CD4-positive, alpha-beta memory T cell (primary cell): ENCODE measurements around the gene MGAT1. TPM values are rescaled to one million over a fixed set of nuclear protein-coding genes. Genes with fewer than 3 reads are reported as not detected.
"Not testable (repeated sequence)": the region's sequence is repeated elsewhere in the genome, so short reads cannot be mapped to it uniquely, and the experiment has no call there.

Experiments used
- CTCF ChIA-PET: fragments of 350-600 bp; sonication (Branson Sonifier 250); formaldehyde crosslinking; loops from one replicate; lab custom pipeline; 2021; ENCODE audit warnings: inconsistent platforms; ENCODE audit not compliant: partially characterized antibody; lab: Charles Lee
- POLR2A ChIA-PET: fragments of 350-600 bp; sonication (Branson Sonifier 250); formaldehyde crosslinking; loops from one replicate; lab custom pipeline; 2021; ENCODE audit not compliant: partially characterized antibody; lab: Charles Lee
- DNase-seq, 5 donors: peaks; one replicate each; pipeline versions ENCODE4 v3.0.0 to v3.0.0-alpha.2; 2020 to 2022; ENCODE audit warnings: mixed read lengths in 1 of 5
- H3K27ac ChIP-seq: one replicate; pipeline ENCODE4 v1.7.0; 2013; ENCODE audit warnings: low read depth, low read length
- H3K27me3 ChIP-seq: 2 replicates; pipeline ENCODE4 v1.7.0; 2013; ENCODE audit warnings: mild to moderate bottlenecking, low read length, moderate library complexity; ENCODE audit not compliant: insufficient read depth
- H3K36me3 ChIP-seq: 2 replicates; pipeline ENCODE4 v1.7.0; 2013; ENCODE audit warnings: mild to moderate bottlenecking, low read length, moderate library complexity; ENCODE audit not compliant: insufficient read depth
- H3K4me1 ChIP-seq: 2 replicates; pipeline ENCODE4 v1.7.0; 2013; ENCODE audit warnings: mild to moderate bottlenecking, low read length, moderate library complexity; ENCODE audit not compliant: insufficient read depth
- H3K4me3 ChIP-seq, 2 donors: one replicate each; pipeline ENCODE4 v1.7.0; 2013; ENCODE audit warnings: low read length in 2 of 2, mild to moderate bottlenecking in 1 of 2
- H3K9me3 ChIP-seq, 2 donors: one replicate each; pipeline ENCODE4 v1.7.0; 2013; ENCODE audit warnings: low read length in 2 of 2, control low read depth in 1 of 2; ENCODE audit not compliant: control insufficient read depth in 1 of 2
- H3K27ac Mint-ChIP-seq, 7 donors: one replicate each; pipeline ENCODE4 v1.8.0; 2020 to 2021; ENCODE audit warnings: mixed read lengths in 7 of 7, mild to moderate bottlenecking in 6 of 7, inconsistent platforms in 3 of 7, moderate library complexity in 3 of 7
- H3K27me3 Mint-ChIP-seq, 2 donors: one replicate each; pipeline ENCODE4 v1.8.0; 2020 to 2021; ENCODE audit warnings: mixed read lengths in 2 of 2
- H3K36me3 Mint-ChIP-seq, 2 donors: one replicate each; pipeline ENCODE4 v1.8.0; 2020 to 2021; ENCODE audit warnings: mixed read lengths in 2 of 2, inconsistent platforms in 1 of 2, mild to moderate bottlenecking in 1 of 2
- H3K4me1 Mint-ChIP-seq, 4 donors: one replicate each; pipeline ENCODE4 v1.8.0; 2020 to 2021; ENCODE audit warnings: mixed read lengths in 4 of 4, mild to moderate bottlenecking in 1 of 4
- H3K4me3 Mint-ChIP-seq, 8 donors: one replicate each; pipeline ENCODE4 v1.8.0; 2020 to 2021; ENCODE audit warnings: mixed read lengths in 8 of 8, mild to moderate bottlenecking in 7 of 8, moderate library complexity in 6 of 8, inconsistent platforms in 3 of 8
- H3K9me3 Mint-ChIP-seq, 8 donors: one replicate each; pipeline ENCODE4 v1.8.0; 2020 to 2021; ENCODE audit warnings: mixed read lengths in 8 of 8, mild to moderate bottlenecking in 5 of 8, inconsistent platforms in 3 of 8, moderate library complexity in 1 of 8
- intact Hi-C: fragments of 100-400 bp; cut with micrococcal nuclease; formaldehyde crosslinking; loops from one replicate; pipeline ENCODE4 v1.15.1; 2023
- polyA plus RNA-seq, 2 donors: library from polyadenylated mRNA; unstranded; fragments of 300-500 nt; fragmentation: Illumina TruSeq; gene quantifications; one replicate each; pipeline ENCODE4 v1.2.3, GENCODE V29; 2021
- total RNA-seq, 2 experiments: library from RNA; stranded (reverse); gene quantifications; one replicate each; pipeline ENCODE4 v1.2.3, GENCODE V29; 2021

The MGAT1 gene
- total and polyA plus RNA-seq, 4 experiments from 2014 or later = 135 to 187 (median 168) TPM

GRCh38 chr5:180788651-180789410 is 13.8 kb downstream of the MGAT1 start:
- H3K27me3 Mint-ChIP-seq, H3K4me1 ChIP-seq, H3K27me3 ChIP-seq, H3K4me3 ChIP-seq, H3K27ac ChIP-seq, H3K4me3 Mint-ChIP-seq, intact Hi-C loops, H3K9me3 Mint-ChIP-seq, DNase-seq, H3K9me3 ChIP-seq: not testable (repeated sequence)
- H3K27ac Mint-ChIP-seq = peak overlapping the region in 2 of 7 donors; percentile 6 to 35
- H3K36me3 Mint-ChIP-seq = peaks cover 18 to 50% of the 10 kb centered on the region in 2 donors
- POLR2A ChIA-PET = interaction anchor here (1.0 to 1.7 kb wide), 3 partner anchors 14 to 21 kb away, joined by 3 to 7 read pairs (median 3); no protein-coding TSS in a partner anchor
- H3K4me1 Mint-ChIP-seq = peaks cover 15 to 37% (median 24%) of the 10 kb centered on the region in 4 donors
- CTCF ChIA-PET = interaction anchor here (0.8 to 1.9 kb wide), 3 partner anchors 10 to 80 kb away, joined by 3 to 4 read pairs (median 3); no protein-coding TSS in a partner anchor
- peaks cover 41% of the 10 kb centered on the region for H3K36me3 ChIP-seq

- intact Hi-C loops = no loop called here
- Mint-ChIP-seq H3K4me1 (peaks cover 11 to 29% (median 18%) of the 10 kb centered on the region in 4 donors), H3K36me3 (peaks cover 8 to 43% of the 10 kb centered on the region in 2 donors), H3K9me3 (no peaks in the 10 kb centered on the region), H3K27ac (peak overlapping the region in 4 of 7 donors; percentile 47 to 78 (median 65)), H3K4me3 (no peak overlapping the region), H3K27me3 (no peaks in the 10 kb centered on the region)
- H3K27ac ChIP-seq = no peak overlapping the region
- H3K4me3 ChIP-seq = no peak overlapping the region
- no peak for DNase-seq
- ChIA-PET CTCF (interaction anchor here (5.6 kb wide), 1 partner anchor 14 kb away, joined by 34 read pairs; the partner anchor contains the start of gene MGAT1), POLR2A (interaction anchor here (1.0 to 5.1 kb wide), 2 partner anchors 23 to 44 kb away, joined by 6 to 26 read pairs; no protein-coding TSS in a partner anchor)
- no peaks in the 10 kb centered on the region for H3K9me3 ChIP-seq
- no peaks in the 10 kb centered on the region for H3K27me3 ChIP-seq
- H3K4me1 ChIP-seq = peaks cover 3% of the 10 kb centered on the region
- H3K36me3 ChIP-seq = peaks cover 37% of the 10 kb centered on the region
Measured at GRCh38 chr5:180787711-180788431, 14.7 kb downstream of the MGAT1 start.

GRCh38 chr5:180786531-180787398 is 15.8 kb downstream of the MGAT1 start:
- no peaks in the 10 kb centered on the region for H3K27me3 ChIP-seq
- intact Hi-C loops = no loop called here

GRCh38 chr5:180785794-180786221 is 16.8 kb downstream of the MGAT1 start:
- CTCF ChIA-PET = interaction anchor here (0.9 to 5.6 kb wide), 6 partner anchors 9 to 83 kb away, joined by 3 to 34 read pairs (median 4); partner anchors contain the start of gene MGAT1
- intact Hi-C loops = loop anchor here (2.0 kb wide), 1 partner anchor 25 kb away; no protein-coding TSS in a partner anchor

More at GRCh38 chr5:180786531-180787398, 15.8 kb downstream of the MGAT1 start:
- Mint-ChIP-seq H3K36me3 (peaks cover 8 to 37% of the 10 kb centered on the region in 2 donors), H3K4me3 (no peak overlapping the region), H3K27ac (peak overlapping the region in 6 of 7 donors; percentile 13 to 77 (median 74)), H3K27me3 (no peaks in the 10 kb centered on the region), H3K4me1 (peaks cover 12 to 34% (median 22%) of the 10 kb centered on the region in 4 donors), H3K9me3 (no peaks in the 10 kb centered on the region)
- Histone ChIP-seq H3K36me3 (peaks cover 27% of the 10 kb centered on the region), H3K4me1 (peaks cover 8% of the 10 kb centered on the region), H3K27ac (no peak overlapping the region), H3K9me3 (no peaks in the 10 kb centered on the region), H3K4me3 (no peak overlapping the region)
- ChIA-PET CTCF (interaction anchor here (0.9 to 5.6 kb wide), 5 partner anchors 8 to 82 kb away, joined by 3 to 34 read pairs (median 5); partner anchors contain the start of gene MGAT1), POLR2A (interaction anchor here (0.7 to 5.1 kb wide), 6 partner anchors 15 to 48 kb away, joined by 3 to 26 read pairs (median 6); partner anchors contain the start of gene MGAT1)
- DNase-seq = no peak

GRCh38 chr5:180785121-180785781 is 17.4 kb downstream of the MGAT1 start:
- Histone ChIP-seq H3K9me3 (no peaks in the 10 kb centered on the region), H3K36me3 (peaks cover 13% of the 10 kb centered on the region), H3K27me3 (no peaks in the 10 kb centered on the region), H3K27ac (no peak overlapping the region), H3K4me1 (peaks cover 8% of the 10 kb centered on the region), H3K4me3 (no peak overlapping the region)
- POLR2A ChIA-PET = interaction anchor here (0.8 to 5.1 kb wide), 9 partner anchors 14 to 83 kb away, joined by 3 to 26 read pairs (median 5); partner anchors contain the start of genes MGAT1 and ZFP62
- Mint-ChIP-seq H3K4me3 (no peak overlapping the region), H3K27ac (peak overlapping the region in 4 of 7 donors; percentile 12 to 81 (median 78)), H3K36me3 (peaks cover 8 to 23% of the 10 kb centered on the region in 2 donors), H3K27me3 (no peaks in the 10 kb centered on the region), H3K9me3 (no peaks in the 10 kb centered on the region), H3K4me1 (peaks cover 11 to 26% (median 20%) of the 10 kb centered on the region in 4 donors)
- CTCF ChIA-PET = interaction anchor here (0.9 to 5.6 kb wide), 12 partner anchors 8 to 373 kb away, joined by 3 to 34 read pairs (median 4); partner anchors contain the start of genes MGAT1 and ZFP62
- intact Hi-C loops = loop anchor here (2.0 kb wide), 1 partner anchor 26 kb away; no protein-coding TSS in a partner anchor
- no peak for DNase-seq

More at GRCh38 chr5:180785794-180786221, 16.8 kb downstream of the MGAT1 start:
- peaks cover 8 to 28% of the 10 kb centered on the region in 2 donors for H3K36me3 Mint-ChIP-seq
- DNase-seq = no peak
- no peak overlapping the region for H3K4me3 Mint-ChIP-seq
- H3K4me1 Mint-ChIP-seq = peaks cover 12 to 30% (median 20%) of the 10 kb centered on the region in 4 donors
- no peaks in the 10 kb centered on the region for H3K27me3 Mint-ChIP-seq
- H3K4me1 ChIP-seq = peaks cover 8% of the 10 kb centered on the region
- POLR2A ChIA-PET = interaction anchor here (0.7 to 5.1 kb wide), 7 partner anchors 16 to 49 kb away, joined by 3 to 26 read pairs (median 5); partner anchors contain the start of gene MGAT1
- no peak overlapping the region for H3K27ac ChIP-seq
- H3K27me3 ChIP-seq = no peaks in the 10 kb centered on the region
- peaks cover 17% of the 10 kb centered on the region for H3K36me3 ChIP-seq
- H3K9me3 ChIP-seq = no peaks in the 10 kb centered on the region
- H3K27ac Mint-ChIP-seq = peak overlapping the region in 5 of 7 donors; percentile 12 to 81 (median 77)
- H3K9me3 Mint-ChIP-seq = no peaks in the 10 kb centered on the region
- H3K4me3 ChIP-seq = no peak overlapping the region
